ENCODE results near the gene LTBP3.

DNA sequence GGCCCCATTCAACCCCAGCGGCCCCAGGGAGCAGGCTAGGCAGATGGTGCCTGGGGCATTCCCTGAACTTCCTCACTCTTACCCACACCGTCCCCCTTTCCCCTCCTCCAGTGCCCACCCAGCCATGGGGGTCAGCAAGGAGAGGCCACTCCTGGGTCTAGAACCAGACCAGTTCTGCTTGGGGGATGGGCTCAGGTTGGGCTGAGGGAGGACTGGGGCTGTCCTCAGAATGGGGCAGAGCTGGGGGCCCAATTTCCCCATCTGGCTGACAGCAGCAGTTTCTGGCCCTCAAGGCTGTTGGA is 20.9 kb downstream of the LTBP3 start:
- TF ChIP-seq SUZ12 (IDR thresholded peaks at IDR 0.05; ENCODE audit: extremely low read depth, insufficient read depth, insufficient read length), result no peak
- TF ChIP-seq YY1 (IDR thresholded peaks at IDR 0.05; ENCODE audit: insufficient read depth, insufficient read length), result no peak

Measured in NT2/D1 (cell line).